MM.1S (cell line): ENCODE results near the gene CD44.

Experiments
- DNase-seq: peaks from one replicate; pipeline ENCODE4 v3.0.0-alpha.2; 2015
- H2AFZ ChIP-seq: fragments of 300-600 bp; sonication (generic); 2 replicates; pipeline ENCODE4 v1.6.0; 2016; ENCODE audit warnings: antibody characterized with exemption, low read length
- H3F3A ChIP-seq: fragments of 300-600 bp; sonication (generic); 2 replicates; pipeline ENCODE4 v1.6.1; 2016; ENCODE audit warnings: mild to moderate bottlenecking, antibody characterized with exemption, low read length, moderate library complexity, mixed read lengths; ENCODE audit not compliant: insufficient read depth
- H3K27ac ChIP-seq: fragments of 300-600 bp; sonication (generic); 2 replicates; pipeline ENCODE4 v1.5.1; 2016; ENCODE audit warnings: mild to moderate bottlenecking, low read length
- H3K27me3 ChIP-seq: fragments of 300-600 bp; sonication (generic); replicated peaks from 2 replicates; pipeline ENCODE4 v1.6.0; 2016; ENCODE audit warnings: low read length; ENCODE audit not compliant: insufficient read depth
- H3K36me3 ChIP-seq: fragments of 300-600 bp; sonication (generic); replicated peaks from 2 replicates; pipeline ENCODE4 v1.6.1; 2016; ENCODE audit warnings: mild to moderate bottlenecking, low read length, mixed read lengths; ENCODE audit not compliant: insufficient read depth
- H3K4me1 ChIP-seq: fragments of 300-600 bp; sonication (generic); 2 replicates; pipeline ENCODE4 v1.6.1; 2016; ENCODE audit warnings: low read length, mixed read lengths
- H3K4me2 ChIP-seq: fragments of 300-600 bp; sonication (generic); 2 replicates; pipeline ENCODE4 v1.6.0; 2016; ENCODE audit warnings: low read depth, low read length
- H3K4me3 ChIP-seq: fragments of 300-600 bp; sonication (generic); 2 replicates; pipeline ENCODE4 v1.5.1; 2016; ENCODE audit warnings: low read length, mixed read lengths
- H3K79me2 ChIP-seq: fragments of 300-600 bp; sonication (generic); 2 replicates; pipeline ENCODE4 v1.6.1; 2016; ENCODE audit warnings: mixed run types, low read length, mixed read lengths
- H3K9ac ChIP-seq: fragments of 300-600 bp; sonication (generic); 2 replicates; pipeline ENCODE4 v1.6.1; 2016; ENCODE audit warnings: low read length, mixed read lengths
- H3K9me2 ChIP-seq: fragments of 300-600 bp; sonication (generic); replicated peaks from 2 replicates; pipeline ENCODE4 v1.6.1; 2016; ENCODE audit warnings: mild to moderate bottlenecking, low read length, mixed read lengths; ENCODE audit not compliant: insufficient read depth
- H3K9me3 ChIP-seq: fragments of 300-600 bp; sonication (generic); replicated peaks from 2 replicates; pipeline ENCODE4 v1.6.1; 2016; ENCODE audit warnings: mild to moderate bottlenecking, low read length, mixed read lengths; ENCODE audit not compliant: insufficient read depth
- H4K20me1 ChIP-seq: fragments of 300-600 bp; sonication (generic); 2 replicates; pipeline ENCODE4 v1.6.1; 2016; ENCODE audit warnings: mild to moderate bottlenecking, low read length, moderate library complexity, mixed read lengths; ENCODE audit not compliant: insufficient read depth
- CTCF ChIP-seq: fragments of 300-600 bp; sonication (generic); IDR thresholded peaks from 2 replicates; pipeline ENCODE4 v1.5.1; 2016; ENCODE audit warnings: antibody characterized with exemption, low read length, mixed read lengths
- EZH2 ChIP-seq: fragments of 300-600 bp; sonication (generic); optimal IDR thresholded peaks from 2 replicates; pipeline ENCODE3; 2017; ENCODE audit warnings: low read depth, mild to moderate bottlenecking, antibody characterized with exemption, low read length, mixed read lengths
- EZH2phosphoT487 ChIP-seq: fragments of 300-600 bp; sonication (generic); IDR thresholded peaks from 2 replicates; pipeline ENCODE4 v1.6.1; 2018; ENCODE audit warnings: antibody characterized with exemption, low read length

Gene CD44

GRCh38 chr11:35267504-35267903 is 128.5 kb downstream of the CD44 start:
- TF ChIP-seq EZH2phosphoT487 (no peak), EZH2 (no peak), CTCF (no peak)
- DNase-seq, result no peak
- Histone ChIP-seq H3K9me2 (no peaks in the 10 kb centered on the region), H3F3A (peaks cover 9% of the 10 kb centered on the region), H3K4me3 (no peak overlapping the region), H4K20me1 (no peaks in the 10 kb centered on the region), H3K9me3 (no peaks in the 10 kb centered on the region), H3K27ac (no peak overlapping the region), H3K4me1 (peaks cover 8% of the 10 kb centered on the region), H3K9ac (no peak overlapping the region), H2AFZ (no peak overlapping the region), H3K27me3 (no peaks in the 10 kb centered on the region), H3K79me2 (no peaks in the 10 kb centered on the region), H3K4me2 (no peak overlapping the region), H3K36me3 (no peaks in the 10 kb centered on the region)

- Histone ChIP-seq H3K27me3 (no peaks in the 10 kb centered on the region), H3K9me2 (no peaks in the 10 kb centered on the region), H2AFZ (no peak overlapping the region), H3K4me1 (peaks cover 15% of the 10 kb centered on the region), H4K20me1 (no peaks in the 10 kb centered on the region), H3F3A (peaks cover 13% of the 10 kb centered on the region), H3K27ac (no peak overlapping the region), H3K9me3 (no peaks in the 10 kb centered on the region), H3K4me2 (no peak overlapping the region), H3K79me2 (no peaks in the 10 kb centered on the region), H3K9ac (no peak overlapping the region), H3K36me3 (no peaks in the 10 kb centered on the region), H3K4me3 (no peak overlapping the region)
- DNase-seq, result no peak
- TF ChIP-seq EZH2phosphoT487 (no peak), CTCF (no peak), EZH2 (no peak)
Measured at GRCh38 chr11:35270342-35270741, 131.4 kb downstream of the CD44 start.

- TF ChIP-seq EZH2, result no peak
- TF ChIP-seq EZH2phosphoT487, result no peak
- no peak for TF ChIP-seq CTCF
- Histone ChIP-seq H3K27me3 (no peaks in the 10 kb centered on the region), H2AFZ (no peak overlapping the region), H3K4me3 (no peak overlapping the region), H4K20me1 (no peaks in the 10 kb centered on the region), H3K36me3 (no peaks in the 10 kb centered on the region), H3F3A (peaks cover 13% of the 10 kb centered on the region), H3K9ac (no peak overlapping the region), H3K4me2 (no peak overlapping the region), H3K4me1 (peaks cover 15% of the 10 kb centered on the region), H3K79me2 (no peaks in the 10 kb centered on the region), H3K9me2 (no peaks in the 10 kb centered on the region), H3K27ac (no peak overlapping the region), H3K9me3 (no peaks in the 10 kb centered on the region)
- no peak for DNase-seq
Measured at GRCh38 chr11:35271031-35271430, 132.1 kb downstream of the CD44 start.
